Stomach (tissue), 9 donors: ENCODE results near the gene RPRD1A. TPM values are rescaled to one million over a fixed set of nuclear protein-coding genes. Genes with fewer than 3 reads are reported as not detected.

ENCODE experiments used
- DNase-seq, 2 donors: peaks; one replicate each; pipeline versions ENCODE4 v3.0.0 to v3.0.0-alpha.2; 2013 to 2019
- H3K27ac ChIP-seq, 5 donors: fragments of 200-600 bp in 4 of 5; sonication (generic) in 4 of 5; one replicate each; pipeline ENCODE4 v1.5.1; 2013 to 2019; ENCODE audit warnings: mild to moderate bottlenecking in 1 of 5, moderate library complexity in 1 of 5
- H3K27me3 ChIP-seq, 3 donors: fragments of 200-600 bp; sonication (generic); one replicate each; pipeline ENCODE4 v1.5.1; 2017 to 2019; ENCODE audit warnings: mixed run types in 1 of 3
- H3K36me3 ChIP-seq, 4 donors: fragments of 200-600 bp; sonication (generic); 1 replicate in 3 of 4; 2 replicates in 1 of 4; pipeline ENCODE4 v1.5.1; 2016 to 2019
- H3K4me1 ChIP-seq, 4 donors: fragments of 200-600 bp; sonication (generic); one replicate each; pipeline ENCODE4 v1.5.1; 2016 to 2019
- H3K4me3 ChIP-seq, 4 donors: fragments of 200-600 bp; sonication (generic) in 3 of 4; one replicate each; pipeline ENCODE4 v1.5.1; 2016 to 2019; ENCODE audit warnings: mild to moderate bottlenecking in 1 of 4
- H3K9me3 ChIP-seq, 4 donors: fragments of 200-600 bp; sonication (generic); one replicate each; pipeline ENCODE4 v1.5.1; 2016 to 2019
- EP300 ChIP-seq: sonication (generic); formaldehyde crosslinking; IDR thresholded peaks from one replicate; pipeline ENCODE4 v1.6.1; 2017; ENCODE audit warnings: antibody characterized with exemption
- POLR2A ChIP-seq, 4 donors: fragments of 450-650 bp; IDR thresholded peaks; one replicate each; pipeline ENCODE4 v1.6.1; 2016; ENCODE audit warnings: antibody characterized with exemption in 4 of 4, control low read depth in 2 of 4, mild to moderate bottlenecking in 1 of 4, moderate library complexity in 1 of 4
- POLR2AphosphoS5 ChIP-seq, 3 donors: sonication (generic); formaldehyde crosslinking; IDR thresholded peaks; one replicate each; pipeline ENCODE4 v1.6.1; 2016; ENCODE audit warnings: antibody characterized with exemption in 3 of 3
- WGBS, 5 donors: extraction: QIAGEN DNeasy Blood & Tissue Kit in 3 of 5; methylation state at CpG; one replicate each; pipeline versions ENCODE4 v1.1.5 to v1.1.7; 2013 to 2018; 5-methylcytosine and 5-hydroxymethylcytosine counted together
- intact Hi-C: fragments of 100-400 bp; cut with DNase I; formaldehyde crosslinking; loops from one replicate; pipeline ENCODE4 v1.15.1; 2023; ENCODE audit warnings: low total_unique reads
- polyA plus RNA-seq, 3 donors: library from polyadenylated mRNA; stranded (reverse); fragments of 200-250 nt; gene quantifications; one replicate each; pipeline ENCODE4 v1.2.3, GENCODE V29; 2013
- total RNA-seq, 5 donors: library from RNA; depleted of rRNA; stranded (reverse); fragments of >200 nt; gene quantifications; one replicate each; pipeline versions ENCODE4 v1.1.0 to v1.2.3, GENCODE V29; 2014 to 2016
- TF ChIP-seq, protein P1 (sequence below), 7 experiments: fragments of 450-650 bp in 4 of 7; fragments of 200-600 bp in 3 of 7; sonication (generic) in 3 of 7; IDR thresholded peaks; one replicate each; pipeline ENCODE4 v1.5.1; 2016 to 2019; ENCODE audit warnings: antibody characterized with exemption in 7 of 7, control low read depth in 2 of 7, mild to moderate bottlenecking in 1 of 7
- donor health status: healthy with polysubstance abuse.
- donor health status: Bipolar disorder and iron deficiency.
- donor health status: healthy.

RPRD1A gene
- total and polyA plus RNA-seq, 8 donors, result 18.1 to 75.9 (median 30.9) TPM

DNA sequence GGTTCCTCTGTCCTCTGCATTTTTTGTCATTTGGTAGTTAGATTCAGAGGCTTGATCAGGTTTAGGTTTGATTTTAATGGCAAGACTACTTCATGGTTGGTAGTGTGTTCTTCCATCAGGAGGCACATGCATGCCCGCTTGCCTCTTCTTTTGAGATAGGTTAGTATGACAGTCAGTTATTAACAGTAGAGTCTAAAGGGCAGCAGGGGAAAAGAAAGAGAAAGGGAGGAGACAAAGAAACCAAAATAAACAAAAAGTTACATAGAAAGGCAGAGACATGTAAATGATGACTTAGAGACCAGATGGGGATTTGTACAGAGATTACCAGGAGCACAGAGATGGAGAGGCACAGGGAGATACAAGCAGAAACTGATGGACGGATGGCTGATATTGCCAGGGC, 105.0 kb downstream of the RPRD1A start:
- no peaks in the 10 kb centered on the region for H3K4me1 ChIP-seq
- WGBS, 5 donors, result 86 to 95% (median 89%) methylated on average over 2 of the region's 2 CpGs
- H3K27me3 ChIP-seq, result peaks cover 0 to 3% (median 0%) of the 10 kb centered on the region in 3 donors
- intact Hi-C loops, result no loop called here
- TF ChIP-seq POLR2A (IDR thresholded peaks at IDR 0.05) (no peak), POLR2AphosphoS5 (IDR thresholded peaks at IDR 0.05) (no peak), EP300 (no peak)
- TF ChIP-seq, protein P1, sequence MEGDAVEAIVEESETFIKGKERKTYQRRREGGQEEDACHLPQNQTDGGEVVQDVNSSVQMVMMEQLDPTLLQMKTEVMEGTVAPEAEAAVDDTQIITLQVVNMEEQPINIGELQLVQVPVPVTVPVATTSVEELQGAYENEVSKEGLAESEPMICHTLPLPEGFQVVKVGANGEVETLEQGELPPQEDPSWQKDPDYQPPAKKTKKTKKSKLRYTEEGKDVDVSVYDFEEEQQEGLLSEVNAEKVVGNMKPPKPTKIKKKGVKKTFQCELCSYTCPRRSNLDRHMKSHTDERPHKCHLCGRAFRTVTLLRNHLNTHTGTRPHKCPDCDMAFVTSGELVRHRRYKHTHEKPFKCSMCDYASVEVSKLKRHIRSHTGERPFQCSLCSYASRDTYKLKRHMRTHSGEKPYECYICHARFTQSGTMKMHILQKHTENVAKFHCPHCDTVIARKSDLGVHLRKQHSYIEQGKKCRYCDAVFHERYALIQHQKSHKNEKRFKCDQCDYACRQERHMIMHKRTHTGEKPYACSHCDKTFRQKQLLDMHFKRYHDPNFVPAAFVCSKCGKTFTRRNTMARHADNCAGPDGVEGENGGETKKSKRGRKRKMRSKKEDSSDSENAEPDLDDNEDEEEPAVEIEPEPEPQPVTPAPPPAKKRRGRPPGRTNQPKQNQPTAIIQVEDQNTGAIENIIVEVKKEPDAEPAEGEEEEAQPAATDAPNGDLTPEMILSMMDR (IDR thresholded peaks at IDR 0.05), result no peak
- DNase-seq, result no peak
- no peak overlapping the region for H3K4me3 ChIP-seq
- no peak overlapping the region for H3K27ac ChIP-seq
- H3K9me3 ChIP-seq, result peaks cover 0 to 7% (median 5%) of the 10 kb centered on the region in 4 donors
- H3K36me3 ChIP-seq, result no peaks in the 10 kb centered on the region

DNA sequence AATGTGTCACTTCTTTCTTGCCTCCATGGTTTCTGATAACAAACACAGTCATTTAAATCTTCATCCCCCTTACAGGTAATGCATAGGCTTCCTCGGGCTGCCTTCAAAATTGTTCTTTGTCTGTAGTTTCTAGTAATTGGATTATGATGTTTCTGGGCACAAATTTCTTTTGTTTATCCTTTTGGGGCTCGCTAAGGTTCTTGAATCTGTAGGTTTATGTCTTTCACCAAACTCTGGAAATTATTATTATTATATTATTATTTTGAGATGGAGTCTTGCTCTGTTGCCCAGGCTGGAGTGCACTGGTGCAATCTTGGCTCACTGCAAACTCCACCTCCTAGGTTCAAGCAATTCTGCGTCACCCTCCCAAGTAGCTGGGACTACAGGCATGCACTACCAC, 111.1 kb downstream of the RPRD1A start:
- Histone ChIP-seq H3K27me3 (peaks cover 0 to 9% (median 4%) of the 10 kb centered on the region in 3 donors), H3K9me3 (peaks cover 0 to 10% (median 7%) of the 10 kb centered on the region in 4 donors), H3K36me3 (no peaks in the 10 kb centered on the region), H3K4me3 (no peak overlapping the region), H3K27ac (no peak overlapping the region), H3K4me1 (no peaks in the 10 kb centered on the region)
- 78 to 91% (median 87%) methylated on average over 3 of the region's 3 CpGs for WGBS, 5 donors
- no peak for DNase-seq
- TF ChIP-seq POLR2A (IDR thresholded peaks at IDR 0.05) (no peak), EP300 (no peak), POLR2AphosphoS5 (IDR thresholded peaks at IDR 0.05) (no peak)
- TF ChIP-seq, protein P1 (IDR thresholded peaks at IDR 0.05), result no peak
- intact Hi-C loops, result loop anchor here (10.0 kb wide), 1 partner anchor 571 kb away; no protein-coding TSS in a partner anchor

DNA sequence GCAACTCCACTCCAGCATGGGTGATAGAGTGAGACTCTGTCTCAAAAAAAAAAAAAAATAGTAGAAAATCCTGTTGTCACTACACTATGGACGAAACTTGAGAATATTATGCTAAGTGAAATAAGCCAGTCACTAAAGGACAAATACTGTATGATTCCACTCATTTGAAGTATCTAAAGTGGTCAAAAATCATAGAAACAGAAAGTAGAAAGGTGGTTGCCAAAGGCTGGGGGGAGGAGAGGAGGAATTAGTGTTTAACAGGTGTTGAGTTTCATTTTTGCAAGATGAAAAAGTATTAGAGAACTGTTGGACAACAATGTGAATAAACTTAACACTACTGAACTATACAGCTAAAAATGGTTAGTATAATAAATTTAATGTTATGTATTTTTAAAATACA, 113.7 kb downstream of the RPRD1A start:
- H3K36me3 ChIP-seq, result no peaks in the 10 kb centered on the region
- TF ChIP-seq POLR2A (IDR thresholded peaks at IDR 0.05), result no peak
- TF ChIP-seq, protein P1 (IDR thresholded peaks at IDR 0.05), result no peak
- no peak for TF ChIP-seq EP300
- no peak for TF ChIP-seq POLR2AphosphoS5 (IDR thresholded peaks at IDR 0.05)
- WGBS, 5 donors, result 48 to 91% (median 83%) methylated on average over 1 of the region's 1 CpG
- no peak for DNase-seq
- H3K4me1 ChIP-seq, result peaks cover 0 to 9% (median 8%) of the 10 kb centered on the region in 4 donors
- intact Hi-C loops, result loop anchor here (5.0 to 10.0 kb wide), 2 partner anchors 201 to 569 kb away; no protein-coding TSS in a partner anchor
- peaks cover 0 to 6% (median 0%) of the 10 kb centered on the region in 4 donors for H3K9me3 ChIP-seq
- no peak overlapping the region for H3K4me3 ChIP-seq
- peaks cover 0 to 17% (median 4%) of the 10 kb centered on the region in 3 donors for H3K27me3 ChIP-seq
- no peak overlapping the region for H3K27ac ChIP-seq

DNA sequence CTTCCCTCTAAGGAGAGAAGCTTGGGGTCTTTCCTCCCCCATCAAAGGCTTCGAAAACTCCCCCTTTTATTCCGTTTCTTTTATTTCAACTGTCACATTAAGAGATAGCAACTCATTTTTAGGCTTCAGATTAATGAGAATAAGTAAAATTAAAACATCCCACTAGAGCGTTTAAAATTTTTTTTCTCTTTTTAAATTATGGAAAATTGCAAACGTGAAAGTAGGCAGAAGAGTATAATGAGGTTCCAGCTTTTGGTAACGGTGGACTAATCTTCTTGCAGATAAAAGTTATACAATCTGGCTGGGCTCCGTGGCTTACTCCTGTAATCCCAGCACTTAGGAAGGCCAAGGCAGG, 116.8 kb downstream of the RPRD1A start:
- intact Hi-C loops, result loop anchor here (5.0 to 10.0 kb wide), 2 partner anchors 198 to 566 kb away; no protein-coding TSS in a partner anchor
- peaks cover 0 to 9% (median 8%) of the 10 kb centered on the region in 4 donors for H3K4me1 ChIP-seq

More for the DNA sequence above, 116.8 kb downstream of the RPRD1A start:
- TF ChIP-seq, protein P1 (IDR thresholded peaks at IDR 0.05), result peak in 2 of 7 experiments; percentile 5 to 34
- TF ChIP-seq POLR2A (IDR thresholded peaks at IDR 0.05) (no peak), POLR2AphosphoS5 (IDR thresholded peaks at IDR 0.05) (no peak), EP300 (no peak)
- no peak for DNase-seq
- Histone ChIP-seq H3K27ac (no peak overlapping the region), H3K9me3 (no peaks in the 10 kb centered on the region), H3K4me3 (peak overlapping the region; percentile 48 to 68 (median 56)), H3K36me3 (no peaks in the 10 kb centered on the region), H3K27me3 (peaks cover 0 to 8% (median 0%) of the 10 kb centered on the region in 3 donors)
- 10 to 17% (median 14%) methylated on average over 6 of the region's 6 CpGs for WGBS, 5 donors
